Caco-2 (cell line): ENCODE measurements around the gene BCL10. TPM values are rescaled to one million over a fixed set of nuclear protein-coding genes. Genes with fewer than 3 reads are reported as not detected.

Experiments
- BruUV-seq: library from RNA; stranded (reverse); fragments of 400-500 nt; replicated peaks from 2 replicates; lab custom pipeline; 2021; lab: Mats Ljungman, UMichigan
- CTCF ChIA-PET: fragments of 300-600 bp; sonication (Branson Sonifier 250); formaldehyde crosslinking; loops from one replicate; lab custom pipeline; 2022; ENCODE audit warnings: antibody characterized with exemption; lab: Charles Lee
- POLR2A ChIA-PET: fragments of 300-600 bp; sonication (Branson Sonifier 250); formaldehyde crosslinking; loops from one replicate; lab custom pipeline; 2022; ENCODE audit warnings: antibody characterized with exemption; lab: Charles Lee
- DNase-seq, 2 experiments: peaks; one replicate each; pipeline versions ENCODE4 v3.0.0 to v3.0.0-alpha.2; 2020 to 2022
- H3K27me3 ChIP-seq: replicated peaks from 2 replicates; pipeline ENCODE4 v1.6.0; 2011; ENCODE audit warnings: low read length; ENCODE audit not compliant: control insufficient read depth, insufficient read depth
- H3K36me3 ChIP-seq: 2 replicates; pipeline ENCODE4 v1.5.1; 2011; ENCODE audit warnings: low read length; ENCODE audit not compliant: control insufficient read depth, insufficient read depth
- H3K4me1 ChIP-seq: fragments of 250-450 bp; sonication (Bioruptor Pico); 2 replicates; pipeline ENCODE4 v1.5.1; 2020; ENCODE audit warnings: mild to moderate bottlenecking
- H3K4me3 ChIP-seq: 2 replicates; pipeline ENCODE4 v1.5.1; 2011; ENCODE audit warnings: low read depth, mild to moderate bottlenecking, control low read depth, low read length
- H3K9me3 ChIP-seq: fragments of 250-450 bp; sonication (Bioruptor Pico); 2 replicates; pipeline ENCODE4 v1.5.1; 2020; ENCODE audit warnings: mild to moderate bottlenecking, moderate library complexity
- H3K27ac Mint-ChIP-seq: one replicate; pipeline ENCODE4 v1.8.0; 2022; ENCODE audit warnings: mixed read lengths; ENCODE audit not compliant: unreplicated experiment
- H3K27me3 Mint-ChIP-seq: one replicate; pipeline ENCODE4 v1.8.0; 2022; ENCODE audit warnings: mixed read lengths; ENCODE audit not compliant: insufficient read depth, unreplicated experiment
- H3K36me3 Mint-ChIP-seq: one replicate; pipeline ENCODE4 v1.8.0; 2022; ENCODE audit warnings: mild to moderate bottlenecking, mixed read lengths; ENCODE audit not compliant: insufficient read depth, unreplicated experiment
- H3K4me1 Mint-ChIP-seq: one replicate; pipeline ENCODE4 v1.8.0; 2022; ENCODE audit warnings: low read depth, mixed read lengths; ENCODE audit not compliant: unreplicated experiment
- H3K4me3 Mint-ChIP-seq: one replicate; pipeline ENCODE4 v1.8.0; 2022; ENCODE audit warnings: mild to moderate bottlenecking, moderate library complexity, mixed read lengths; ENCODE audit not compliant: unreplicated experiment
- H3K9me3 Mint-ChIP-seq: one replicate; pipeline ENCODE4 v1.8.0; 2022; ENCODE audit warnings: mixed read lengths; ENCODE audit not compliant: unreplicated experiment
- CTCF ChIP-seq, 2 experiments: fragments of 200-600 bp in 1 of 2; IDR thresholded peaks; 1 replicate in 1 of 2; 2 replicates in 1 of 2; pipeline versions ENCODE4 v1.5.1 to v1.8.0; 2011 to 2022; ENCODE audit warnings: antibody characterized with exemption in 1 of 2, control low read depth in 1 of 2, inconsistent platforms in 1 of 2, low read depth in 1 of 2, low read length in 1 of 2, mild to moderate bottlenecking in 1 of 2, moderate library complexity in 1 of 2; ENCODE audit not compliant: insufficient read depth in 1 of 2, severe bottlenecking in 1 of 2, unreplicated experiment in 1 of 2
- intact Hi-C: fragments of 100-400 bp; cut with micrococcal nuclease; formaldehyde crosslinking; loops from one replicate; pipeline ENCODE4 v1.10.0; 2022; ENCODE audit not compliant: unreplicated experiment
- total RNA-seq: library from RNA; stranded (reverse); gene quantifications from 2 replicates; pipeline ENCODE4 v1.2.3, GENCODE V29; 2022

Gene BCL10
- total RNA-seq, 1 experiment from 2014 or later: 18.1 TPM

GRCh38 chr1:85282424-85282823, 6.0 kb upstream of the BCL10 start:
- no peak for DNase-seq
- peaks cover 6% of the 10 kb centered on the region for H3K4me1 Mint-ChIP-seq
- H3K4me3 Mint-ChIP-seq: no peak overlapping the region
- CTCF ChIA-PET: no interaction called here
- POLR2A ChIA-PET: no interaction called here
- intact Hi-C loops: no loop called here
- no peak overlapping the region for H3K4me3 ChIP-seq
- H3K27me3 Mint-ChIP-seq: no peaks in the 10 kb centered on the region
- H3K4me1 ChIP-seq: no peaks in the 10 kb centered on the region
- no peaks in the 10 kb centered on the region for H3K9me3 Mint-ChIP-seq
- H3K36me3 ChIP-seq: no peaks in the 10 kb centered on the region
- TF ChIP-seq CTCF (IDR thresholded peaks at IDR 0.05; ENCODE audit: insufficient read depth in 1 of 2, low read depth in 1 of 2, low read length in 1 of 2, severe bottlenecking in 1 of 2, unreplicated experiment in 1 of 2): peak; percentile 27 to 37
- BruUV-seq: no TSS peak
- H3K27me3 ChIP-seq: no peaks in the 10 kb centered on the region
- H3K36me3 Mint-ChIP-seq: no peaks in the 10 kb centered on the region
- no peaks in the 10 kb centered on the region for H3K9me3 ChIP-seq
- no peak overlapping the region for H3K27ac Mint-ChIP-seq

GRCh38 chr1:85280636-85281035, 4.2 kb upstream of the BCL10 start:
- H3K9me3 ChIP-seq: no peaks in the 10 kb centered on the region
- H3K4me1 ChIP-seq: peaks cover 4% of the 10 kb centered on the region; the same call in 1 of the 2 replicates
- intact Hi-C loops: no loop called here
- no peak overlapping the region for H3K4me3 Mint-ChIP-seq
- no peak for TF ChIP-seq CTCF (IDR thresholded peaks at IDR 0.05; ENCODE audit: insufficient read depth in 1 of 2, low read depth in 1 of 2, low read length in 1 of 2, severe bottlenecking in 1 of 2, unreplicated experiment in 1 of 2)
- no peaks in the 10 kb centered on the region for H3K27me3 ChIP-seq
- BruUV-seq: no TSS peak
- no peak overlapping the region for H3K27ac Mint-ChIP-seq
- no peaks in the 10 kb centered on the region for H3K9me3 Mint-ChIP-seq
- CTCF ChIA-PET: no interaction called here
- no peaks in the 10 kb centered on the region for H3K36me3 ChIP-seq
- POLR2A ChIA-PET: no interaction called here
- peaks cover 6% of the 10 kb centered on the region for H3K4me1 Mint-ChIP-seq
- no peak for DNase-seq
- H3K4me3 ChIP-seq: no peak overlapping the region
- no peaks in the 10 kb centered on the region for H3K27me3 Mint-ChIP-seq
- H3K36me3 Mint-ChIP-seq: no peaks in the 10 kb centered on the region

- no peak for DNase-seq
- Mint-ChIP-seq H3K4me3 (no peak overlapping the region), H3K36me3 (no peaks in the 10 kb centered on the region), H3K27ac (no peak overlapping the region), H3K4me1 (peaks cover 6% of the 10 kb centered on the region), H3K9me3 (no peaks in the 10 kb centered on the region), H3K27me3 (no peaks in the 10 kb centered on the region)
- no peak for TF ChIP-seq CTCF (IDR thresholded peaks at IDR 0.05; ENCODE audit: insufficient read depth in 1 of 2, low read depth in 1 of 2, low read length in 1 of 2, severe bottlenecking in 1 of 2, unreplicated experiment in 1 of 2)
- CTCF ChIA-PET: no interaction called here
- Histone ChIP-seq H3K4me1 (peaks cover 4% of the 10 kb centered on the region; the same call in 1 of the 2 replicates), H3K9me3 (no peaks in the 10 kb centered on the region), H3K36me3 (no peaks in the 10 kb centered on the region), H3K4me3 (no peak overlapping the region), H3K27me3 (no peaks in the 10 kb centered on the region)
- POLR2A ChIA-PET: no interaction called here
- intact Hi-C loops: no loop called here
- no TSS peak for BruUV-seq
Observed at GRCh38 chr1:85279458-85280080, 3.1 kb upstream of the BCL10 start.
